K562 (cell line): ENCODE data around the gene PARD6B.

ENCODE experiments used
- CBX2 ChIP-seq: fragments of 200-600 bp; sonication (generic); IDR thresholded peaks from one replicate; pipeline ENCODE4 v1.6.1; 2012; ENCODE audit warnings: mild to moderate bottlenecking, low read length, inconsistent platforms; ENCODE audit not compliant: insufficient read depth, poor library complexity, severe bottlenecking
- CHD1 ChIP-seq: fragments of 200-600 bp; sonication (generic); IDR thresholded peaks from one replicate; pipeline ENCODE4 v1.6.1; 2012; ENCODE audit warnings: mild to moderate bottlenecking, moderate library complexity, low read length, inconsistent platforms
- ELF1 ChIP-seq: fragments of 200-800 bp; sonication (Bioruptor generic); IDR thresholded peaks from 2 replicates; pipeline ENCODE4 v1.6.1; 2016; ENCODE audit warnings: missing genetic modification characterization, missing compliant biosample characterization
- FOXA3 ChIP-seq, 2 experiments: fragments of 450-650 bp in 1 of 2; sonication (generic) in 1 of 2; formaldehyde crosslinking; IDR thresholded peaks in 1 of 2; conservative IDR thresholded peaks in 1 of 2; 2 replicates each; pipeline versions ENCODE4 v1.4.0 to v1.8.0; 2020 to 2022; ENCODE audit warnings: mild to moderate bottlenecking in 2 of 2, missing genetic modification reagents in 1 of 2
- HNRNPK ChIP-seq: fragments of 200-400 bp; formaldehyde crosslinking; IDR thresholded peaks from one replicate; pipeline ENCODE4 v1.6.1; 2018; ENCODE audit warnings: mild to moderate bottlenecking, low read depth, low read length; ENCODE audit not compliant: poor library complexity, severe bottlenecking
- ILK ChIP-seq: fragments of 450-650 bp; IDR thresholded peaks from 2 replicates; pipeline ENCODE4 v1.6.1; 2016; ENCODE audit warnings: missing genetic modification characterization, low read depth, mild to moderate bottlenecking, missing compliant biosample characterization, moderate library complexity, borderline replicate concordance
- JUND ChIP-seq, 2 experiments: IDR thresholded peaks; 2 replicates in 1 of 2; 3 replicates in 1 of 2; pipeline ENCODE4 v1.6.1; 2011; ENCODE audit warnings: borderline replicate concordance in 2 of 2, low read depth in 2 of 2, low read length in 2 of 2, improper control_type of control experiment in 1 of 2, missing biosample characterization in 1 of 2, missing genetic modification characterization in 1 of 2, missing genetic modification reagents in 1 of 2
- MAX ChIP-seq: sonication (generic); formaldehyde crosslinking; IDR thresholded peaks from 2 replicates; pipeline ENCODE4 v1.9.0; 2022; ENCODE audit warnings: mild to moderate bottlenecking, missing genetic modification reagents
- OTX1 ChIP-seq: fragments of 450-650 bp; formaldehyde crosslinking; IDR thresholded peaks from 2 replicates; pipeline ENCODE4 v1.4.0; 2022; ENCODE audit warnings: mild to moderate bottlenecking
- POLR2A ChIP-seq: fragments of 450-650 bp; conservative IDR thresholded peaks from 2 replicates; pipeline ENCODE4 v1.6.1; 2016
- SP2 ChIP-seq: IDR thresholded peaks from 2 replicates; pipeline ENCODE4 v1.6.1; 2011; ENCODE audit warnings: mild to moderate bottlenecking, low read depth, low read length, moderate library complexity; ENCODE audit not compliant: poor library complexity, severe bottlenecking; ENCODE audit errors: extremely low read depth
- TEAD2 ChIP-seq: fragments of 450-650 bp; IDR thresholded peaks from 2 replicates; pipeline ENCODE4 v1.6.1; 2016; ENCODE audit warnings: missing genetic modification characterization, control low read depth, missing compliant biosample characterization
- ZBTB26 ChIP-seq: fragments of 450-650 bp; formaldehyde crosslinking; IDR thresholded peaks from 2 replicates; pipeline ENCODE4 v1.4.0; 2022; ENCODE audit warnings: missing genetic modification characterization
- ZNF347 ChIP-seq: fragments of 450-650 bp; formaldehyde crosslinking; IDR thresholded peaks from 2 replicates; pipeline ENCODE4 v1.4.0; 2020; ENCODE audit warnings: low read depth, mild to moderate bottlenecking, moderate library complexity

- TF ChIP-seq CHD1 (no peak), ZBTB26 (CRISPR knock-in tag) (no peak), JUND (IDR thresholded peaks at IDR 0.05; ENCODE audit: borderline replicate concordance, low read depth, low read length) (no peak), JUND (tag; IDR thresholded peaks at IDR 0.05; ENCODE audit: borderline replicate concordance, low read depth, low read length) (no peak), FOXA3 (CRISPR knock-in tag; conservative IDR thresholded peaks at IDR 0.05 in 1 of 2, IDR thresholded peaks at IDR 0.05 in 1 of 2) (no peak), HNRNPK (no peak), ZNF347 (CRISPR knock-in tag) (no peak), ELF1 (tag) (no peak), POLR2A (no peak), ILK (tag) (no peak), OTX1 (CRISPR knock-in tag) (no peak), CBX2 (no peak), MAX (CRISPR knock-in tag) (no peak), SP2 (no peak), TEAD2 (tag) (no peak)
Measured at GRCh38 chr20:50720026-50720425, 11.4 kb upstream of the PARD6B start.
